ENCODE data around the gene CDV3.

The CDV3 gene

GRCh38 chr3:133598405-133598804, 24.9 kb downstream of the CDV3 start:
- H3K23ac ChIP-seq (ENCODE audit: low read length) = no peak overlapping the region
- H3K18ac ChIP-seq (ENCODE audit: low read length) = no peak overlapping the region
- no peak overlapping the region for H2BK5ac ChIP-seq (ENCODE audit: low read length)
- no peak overlapping the region for H3K9ac ChIP-seq (ENCODE audit: low read length)
- no peak overlapping the region for H3K27ac ChIP-seq (ENCODE audit: low read depth, low read length)
- H3K4me1 ChIP-seq (ENCODE audit: control insufficient read depth, low read depth, low read length) = no peaks in the 10 kb centered on the region
- no peak overlapping the region for H3K4me2 ChIP-seq (ENCODE audit: low read length)
- DNase-seq = no peak
- no peaks in the 10 kb centered on the region for H3K79me2 ChIP-seq (ENCODE audit: control insufficient read depth, insufficient read depth, low read length)
- no peaks in the 10 kb centered on the region for H3K27me3 ChIP-seq (ENCODE audit: insufficient read depth, low read length, poor library complexity)
- WGBS (ENCODE audit: extremely low coverage, insufficient coverage, low lambda C conversion rate) = no CpG with 5 or more reads among the region's 3 CpGs
- no peaks in the 10 kb centered on the region for H3K79me1 ChIP-seq (ENCODE audit: low read length)
- H3K56ac ChIP-seq (ENCODE audit: low read length) = no peak overlapping the region
- H2BK15ac ChIP-seq (replicated peaks; ENCODE audit: low read depth) = no peak overlapping the region
- no peak overlapping the region for H4K8ac ChIP-seq (ENCODE audit: low read depth, low read length)
- no peak overlapping the region for H3K4ac ChIP-seq (ENCODE audit: low read depth, low read length)
- H2BK120ac ChIP-seq (ENCODE audit: low read depth, low read length) = no peak overlapping the region
- H3K36me3 ChIP-seq (ENCODE audit: control insufficient read depth, insufficient read depth, low read length) = no peaks in the 10 kb centered on the region
- H2AK5ac ChIP-seq (ENCODE audit: low read length) = no peak overlapping the region
- no peak overlapping the region for H4K5ac ChIP-seq (ENCODE audit: low read length)
- H3K4me3 ChIP-seq (ENCODE audit: low read length) = no peak overlapping the region

- Histone ChIP-seq H3K27me3 (ENCODE audit: insufficient read depth, low read length, poor library complexity) (no peaks in the 10 kb centered on the region), H3K27ac (ENCODE audit: low read depth, low read length) (no peak overlapping the region), H2BK15ac (replicated peaks; ENCODE audit: low read depth) (no peak overlapping the region), H4K5ac (ENCODE audit: low read length) (no peak overlapping the region), H2BK5ac (ENCODE audit: low read length) (no peak overlapping the region), H3K79me1 (ENCODE audit: low read length) (no peaks in the 10 kb centered on the region), H3K9ac (ENCODE audit: low read length) (no peak overlapping the region), H3K18ac (ENCODE audit: low read length) (no peak overlapping the region), H3K4me2 (ENCODE audit: low read length) (no peak overlapping the region), H3K79me2 (ENCODE audit: control insufficient read depth, insufficient read depth, low read length) (no peaks in the 10 kb centered on the region), H3K36me3 (ENCODE audit: control insufficient read depth, insufficient read depth, low read length) (no peaks in the 10 kb centered on the region), H4K8ac (ENCODE audit: low read depth, low read length) (no peak overlapping the region), H3K4me1 (ENCODE audit: control insufficient read depth, low read depth, low read length) (no peaks in the 10 kb centered on the region), H3K4me3 (ENCODE audit: low read length) (no peak overlapping the region), H2BK120ac (ENCODE audit: low read depth, low read length) (no peak overlapping the region), H3K56ac (ENCODE audit: low read length) (no peak overlapping the region), H3K4ac (ENCODE audit: low read depth, low read length) (no peak overlapping the region), H3K23ac (ENCODE audit: low read length) (no peak overlapping the region), H2AK5ac (ENCODE audit: low read length) (no peak overlapping the region)
- DNase-seq = no peak
- no CpG with 5 or more reads among the region's 2 CpGs for WGBS (ENCODE audit: extremely low coverage, insufficient coverage, low lambda C conversion rate)
Observed at GRCh38 chr3:133599280-133599679, 25.8 kb downstream of the CDV3 start.

DNA sequence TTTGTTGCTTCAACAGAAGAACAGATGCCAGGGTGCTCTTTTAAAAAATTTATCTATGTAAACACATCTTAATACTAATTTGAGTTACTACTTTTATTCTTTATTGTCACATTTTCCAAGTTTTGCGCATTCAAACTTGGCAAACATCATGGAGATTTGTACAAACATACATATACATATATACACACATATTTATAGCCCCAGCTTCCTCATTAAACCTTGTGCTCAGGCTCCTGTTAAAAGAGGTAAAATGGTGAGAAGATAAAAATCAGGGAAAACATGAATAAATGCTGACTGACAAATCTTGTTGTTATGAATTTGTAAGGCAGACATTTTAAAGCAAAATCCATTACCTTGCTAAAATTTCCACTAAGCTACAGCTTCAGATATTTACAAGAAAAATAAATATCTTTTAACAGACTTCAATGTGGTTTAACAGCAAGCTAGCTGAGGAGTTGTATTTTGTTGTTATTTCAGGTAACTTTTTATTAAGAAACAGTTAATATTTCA, 27.1 kb downstream of the CDV3 start:
- no peak overlapping the region for H3K23ac ChIP-seq (ENCODE audit: low read length)
- no peak overlapping the region for H2BK120ac ChIP-seq (ENCODE audit: low read depth, low read length)
- no peak overlapping the region for H3K27ac ChIP-seq (ENCODE audit: low read depth, low read length)
- no peak overlapping the region for H2BK5ac ChIP-seq (ENCODE audit: low read length)
- no peak overlapping the region for H3K9ac ChIP-seq (ENCODE audit: low read length)
- no peak overlapping the region for H4K8ac ChIP-seq (ENCODE audit: low read depth, low read length)
- no peak overlapping the region for H3K4ac ChIP-seq (ENCODE audit: low read depth, low read length)
- no peaks in the 10 kb centered on the region for H3K4me1 ChIP-seq (ENCODE audit: control insufficient read depth, low read depth, low read length)
- H3K79me1 ChIP-seq (ENCODE audit: low read length) = no peaks in the 10 kb centered on the region
- no peak overlapping the region for H3K56ac ChIP-seq (ENCODE audit: low read length)
- no peaks in the 10 kb centered on the region for H3K27me3 ChIP-seq (ENCODE audit: insufficient read depth, low read length, poor library complexity)
- H2BK15ac ChIP-seq (replicated peaks; ENCODE audit: low read depth) = no peak overlapping the region
- H3K4me3 ChIP-seq (ENCODE audit: low read length) = no peak overlapping the region
- H4K5ac ChIP-seq (ENCODE audit: low read length) = no peak overlapping the region
- no peak overlapping the region for H2AK5ac ChIP-seq (ENCODE audit: low read length)
- no peaks in the 10 kb centered on the region for H3K36me3 ChIP-seq (ENCODE audit: control insufficient read depth, insufficient read depth, low read length)
- no peaks in the 10 kb centered on the region for H3K79me2 ChIP-seq (ENCODE audit: control insufficient read depth, insufficient read depth, low read length)
- no peak overlapping the region for H3K18ac ChIP-seq (ENCODE audit: low read length)
- no peak for DNase-seq
- no peak overlapping the region for H3K4me2 ChIP-seq (ENCODE audit: low read length)
- WGBS (ENCODE audit: extremely low coverage, insufficient coverage, low lambda C conversion rate) = no CpG with 5 or more reads among the region's 1 CpG

DNA sequence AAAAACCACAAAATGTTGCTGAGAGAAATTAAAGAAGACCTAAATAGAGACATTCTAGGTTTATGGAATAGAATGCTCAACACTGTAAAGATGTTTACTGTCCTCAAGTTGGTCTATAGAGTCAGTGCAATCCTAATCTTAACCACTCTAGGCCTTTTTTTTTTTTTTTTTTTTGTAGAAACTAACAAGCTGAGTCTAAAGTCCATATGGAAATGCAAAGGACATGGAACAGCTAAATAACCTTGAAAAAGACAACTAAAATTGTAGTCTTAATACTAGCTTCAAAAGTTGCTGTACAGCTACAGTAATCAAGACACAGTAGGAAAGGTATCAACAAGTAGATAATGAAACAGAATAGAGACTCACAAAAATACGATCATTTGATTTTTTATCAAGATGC, 32.9 kb downstream of the CDV3 start:
- Histone ChIP-seq H3K56ac (ENCODE audit: low read length) (no peak overlapping the region), H3K18ac (ENCODE audit: low read length) (no peak overlapping the region), H3K79me1 (ENCODE audit: low read length) (no peaks in the 10 kb centered on the region), H3K36me3 (ENCODE audit: control insufficient read depth, insufficient read depth, low read length) (peaks cover 5% of the 10 kb centered on the region), H4K8ac (ENCODE audit: low read depth, low read length) (no peak overlapping the region), H3K27me3 (ENCODE audit: insufficient read depth, low read length, poor library complexity) (no peaks in the 10 kb centered on the region), H3K4me1 (ENCODE audit: control insufficient read depth, low read depth, low read length) (no peaks in the 10 kb centered on the region), H3K4me2 (ENCODE audit: low read length) (no peak overlapping the region), H2BK15ac (replicated peaks; ENCODE audit: low read depth) (no peak overlapping the region), H3K79me2 (ENCODE audit: control insufficient read depth, insufficient read depth, low read length) (no peaks in the 10 kb centered on the region), H4K5ac (ENCODE audit: low read length) (no peak overlapping the region), H3K4me3 (ENCODE audit: low read length) (no peak overlapping the region), H3K4ac (ENCODE audit: low read depth, low read length) (no peak overlapping the region), H3K9ac (ENCODE audit: low read length) (no peak overlapping the region), H2BK5ac (ENCODE audit: low read length) (no peak overlapping the region), H2BK120ac (ENCODE audit: low read depth, low read length) (no peak overlapping the region), H2AK5ac (ENCODE audit: low read length) (no peak overlapping the region), H3K27ac (ENCODE audit: low read depth, low read length) (no peak overlapping the region), H3K23ac (ENCODE audit: low read length) (no peak overlapping the region)
- no peak for DNase-seq
- WGBS (ENCODE audit: extremely low coverage, insufficient coverage, low lambda C conversion rate) = no CpG with 5 or more reads among the region's 1 CpG

DNA sequence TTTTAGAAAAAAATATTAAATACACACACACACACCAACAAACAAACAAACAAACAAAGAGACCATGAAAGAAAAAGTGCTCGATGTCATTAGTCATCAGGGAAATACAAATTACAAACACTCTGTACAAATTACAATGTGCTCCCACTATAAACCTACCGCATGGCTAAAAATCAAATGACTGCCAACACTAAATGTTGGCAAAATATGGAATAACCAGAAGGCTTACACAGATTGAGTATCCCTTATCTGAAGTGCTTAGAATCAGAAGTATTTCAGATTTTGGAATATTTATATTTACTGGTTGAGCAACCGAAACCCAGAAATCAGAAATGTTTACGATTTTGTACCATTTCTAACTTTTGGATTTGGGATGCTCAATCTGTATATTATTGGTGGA, 33.4 kb downstream of the CDV3 start:
- H2BK120ac ChIP-seq (ENCODE audit: low read depth, low read length) = no peak overlapping the region
- no peak overlapping the region for H3K18ac ChIP-seq (ENCODE audit: low read length)
- H3K79me1 ChIP-seq (ENCODE audit: low read length) = no peaks in the 10 kb centered on the region
- no peaks in the 10 kb centered on the region for H3K79me2 ChIP-seq (ENCODE audit: control insufficient read depth, insufficient read depth, low read length)
- no peaks in the 10 kb centered on the region for H3K27me3 ChIP-seq (ENCODE audit: insufficient read depth, low read length, poor library complexity)
- no peak overlapping the region for H4K8ac ChIP-seq (ENCODE audit: low read depth, low read length)
- H2BK5ac ChIP-seq (ENCODE audit: low read length) = no peak overlapping the region
- no peak overlapping the region for H3K56ac ChIP-seq (ENCODE audit: low read length)
- no peak overlapping the region for H4K5ac ChIP-seq (ENCODE audit: low read length)
- H2AK5ac ChIP-seq (ENCODE audit: low read length) = no peak overlapping the region
- H3K4me1 ChIP-seq (ENCODE audit: control insufficient read depth, low read depth, low read length) = no peaks in the 10 kb centered on the region
- H3K4ac ChIP-seq (ENCODE audit: low read depth, low read length) = no peak overlapping the region
- no peak overlapping the region for H3K9ac ChIP-seq (ENCODE audit: low read length)
- H3K23ac ChIP-seq (ENCODE audit: low read length) = no peak overlapping the region
- no peak overlapping the region for H3K4me2 ChIP-seq (ENCODE audit: low read length)
- no peak overlapping the region for H2BK15ac ChIP-seq (replicated peaks; ENCODE audit: low read depth)
- no peak overlapping the region for H3K4me3 ChIP-seq (ENCODE audit: low read length)
- peaks cover 5% of the 10 kb centered on the region for H3K36me3 ChIP-seq (ENCODE audit: control insufficient read depth, insufficient read depth, low read length)
- no peak for DNase-seq
- no peak overlapping the region for H3K27ac ChIP-seq (ENCODE audit: low read depth, low read length)
- WGBS (ENCODE audit: extremely low coverage, insufficient coverage, low lambda C conversion rate) = no CpG with 5 or more reads among the region's 4 CpGs

DNA sequence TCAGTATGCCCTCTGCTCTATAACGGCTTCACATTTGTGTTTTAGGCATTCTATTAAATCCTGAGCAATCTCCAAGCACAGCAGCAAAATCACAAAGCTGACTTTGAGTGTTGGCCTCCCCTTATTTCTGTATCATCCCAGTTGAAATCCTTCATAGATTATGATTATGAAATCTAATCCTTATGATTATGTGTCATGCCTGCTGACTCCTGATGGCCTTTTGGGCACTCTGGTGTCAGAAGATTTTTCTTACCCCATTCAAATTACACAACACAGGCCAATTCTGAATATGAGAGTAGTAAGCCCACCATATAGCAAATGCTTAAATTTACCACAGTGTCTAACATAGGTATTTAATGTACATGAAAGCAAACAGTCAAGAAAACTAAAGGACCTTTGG, 34.3 kb downstream of the CDV3 start:
- no peaks in the 10 kb centered on the region for H3K4me1 ChIP-seq (ENCODE audit: control insufficient read depth, low read depth, low read length)
- H3K18ac ChIP-seq (ENCODE audit: low read length) = no peak overlapping the region
- H3K4ac ChIP-seq (ENCODE audit: low read depth, low read length) = no peak overlapping the region
- no peak overlapping the region for H2BK120ac ChIP-seq (ENCODE audit: low read depth, low read length)
- H3K79me1 ChIP-seq (ENCODE audit: low read length) = no peaks in the 10 kb centered on the region
- H3K27me3 ChIP-seq (ENCODE audit: insufficient read depth, low read length, poor library complexity) = no peaks in the 10 kb centered on the region
- DNase-seq = no peak
- no peak overlapping the region for H3K4me3 ChIP-seq (ENCODE audit: low read length)
- H3K9ac ChIP-seq (ENCODE audit: low read length) = no peak overlapping the region
- H3K56ac ChIP-seq (ENCODE audit: low read length) = no peak overlapping the region
- no CpG with 5 or more reads among the region's 1 CpG for WGBS (ENCODE audit: extremely low coverage, insufficient coverage, low lambda C conversion rate)
- H2BK15ac ChIP-seq (replicated peaks; ENCODE audit: low read depth) = no peak overlapping the region
- no peak overlapping the region for H3K27ac ChIP-seq (ENCODE audit: low read depth, low read length)
- no peak overlapping the region for H3K4me2 ChIP-seq (ENCODE audit: low read length)
- H4K8ac ChIP-seq (ENCODE audit: low read depth, low read length) = no peak overlapping the region
- H3K79me2 ChIP-seq (ENCODE audit: control insufficient read depth, insufficient read depth, low read length) = no peaks in the 10 kb centered on the region
- no peak overlapping the region for H4K5ac ChIP-seq (ENCODE audit: low read length)
- H3K23ac ChIP-seq (ENCODE audit: low read length) = no peak overlapping the region
- H2AK5ac ChIP-seq (ENCODE audit: low read length) = no peak overlapping the region
- no peak overlapping the region for H2BK5ac ChIP-seq (ENCODE audit: low read length)
- peaks cover 6% of the 10 kb centered on the region for H3K36me3 ChIP-seq (ENCODE audit: control insufficient read depth, insufficient read depth, low read length)

All from mesendoderm (in vitro differentiated cells).